Medulla oblongata (tissue), 1 donor: Measurements from ENCODE around the gene FGD4.

Experiments used
- DNase-seq: peaks from one replicate; pipeline ENCODE4 v3.0.0-alpha.2; 2015; ENCODE audit errors: extremely low spot score

FGD4 gene

GRCh38 chr12:32455607-32456071 lies 56.3 kb downstream of the FGD4 start:
- DNase-seq, result peak; percentile 89

GRCh38 chr12:32457251-32458025 lies 58.1 kb downstream of the FGD4 start:
- no peak for DNase-seq

GRCh38 chr12:32460638-32461037 lies 61.3 kb downstream of the FGD4 start:
- DNase-seq, result no peak

DNA sequence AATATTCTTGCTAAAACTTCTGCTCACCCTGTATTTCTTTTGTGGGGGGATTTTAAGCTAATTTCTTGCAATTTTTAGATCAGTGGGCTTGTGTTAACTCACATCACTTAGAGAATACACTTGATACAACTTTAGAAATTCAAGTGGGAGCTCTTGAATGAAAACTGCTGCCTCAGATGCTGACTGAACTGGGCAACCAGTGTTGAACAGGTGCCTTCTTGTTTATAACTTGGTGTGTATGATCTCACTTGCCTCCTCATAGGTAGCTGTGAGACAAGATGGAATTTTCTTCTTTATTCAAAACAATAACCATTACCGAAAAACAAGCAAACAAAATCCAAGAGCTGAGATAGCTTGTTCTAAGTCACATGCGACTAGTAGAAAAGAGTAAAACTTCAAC lies 63.5 kb downstream of the FGD4 start:
- DNase-seq, result no peak

GRCh38 chr12:32466187-32466586 lies 66.8 kb downstream of the FGD4 start:
- DNase-seq, result no peak

DNA sequence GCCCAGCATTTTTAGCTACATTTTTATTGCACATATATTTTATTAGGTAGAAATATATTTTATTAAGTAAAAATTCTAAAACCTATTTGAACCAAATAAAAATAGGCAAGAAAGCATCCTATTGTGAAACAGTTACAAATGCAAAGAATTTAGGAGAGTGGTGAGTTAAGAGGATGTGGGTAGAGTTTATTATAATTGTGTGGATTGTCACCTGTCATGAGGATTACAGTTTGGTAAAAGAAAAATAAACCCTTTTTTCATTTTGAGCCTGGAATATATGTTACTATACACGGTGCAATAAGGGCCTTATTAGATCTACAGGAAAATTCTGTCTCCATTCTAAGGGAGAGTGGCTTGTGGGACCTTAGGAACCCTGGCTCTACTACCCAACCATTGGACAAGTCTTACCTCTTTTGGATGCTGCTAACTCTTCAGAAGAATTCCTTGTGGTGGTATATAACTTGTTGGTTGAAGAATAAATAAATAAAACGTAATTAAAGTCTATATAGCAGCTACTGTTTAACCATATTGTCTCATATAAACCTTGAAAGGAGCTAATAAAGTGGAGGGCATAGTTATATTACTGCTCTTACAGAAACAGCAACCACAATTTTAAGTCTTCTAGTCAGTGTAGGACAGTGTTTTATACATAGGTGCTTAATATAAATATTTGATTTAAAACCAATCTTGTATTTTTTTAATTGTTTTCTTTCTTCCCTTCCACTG lies 67.8 kb downstream of the FGD4 start:
- no peak for DNase-seq

GRCh38 chr12:32467959-32468863 lies 68.9 kb downstream of the FGD4 start:
- no peak for DNase-seq

DNA sequence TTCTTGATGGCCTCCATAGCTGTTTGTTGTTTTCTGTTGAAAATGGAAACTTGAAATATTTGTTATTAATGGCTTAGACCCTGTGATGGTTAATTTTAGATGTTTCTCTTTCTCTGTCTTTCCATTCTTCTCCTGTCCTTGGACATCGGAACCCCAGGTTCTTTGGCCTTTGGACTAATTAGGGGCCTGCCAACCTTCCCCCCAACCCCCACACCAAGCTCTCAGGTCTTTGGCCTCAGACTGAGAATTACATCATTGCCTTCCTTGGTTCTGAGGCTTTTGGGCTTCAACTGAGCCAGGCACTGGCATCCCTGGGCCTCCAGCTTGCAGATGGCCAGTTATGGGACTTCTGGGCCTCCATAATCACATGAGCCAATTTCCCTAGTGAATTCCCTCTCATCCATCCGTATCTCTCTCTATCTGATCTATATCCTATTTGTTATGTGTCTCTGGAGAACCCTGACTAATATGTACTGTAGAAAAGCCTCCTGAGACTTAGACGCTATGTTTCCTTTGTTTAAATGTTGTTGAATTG lies 71.6 kb downstream of the FGD4 start:
- no peak for DNase-seq

GRCh38 chr12:32471591-32472001 lies 72.2 kb downstream of the FGD4 start:
- no peak for DNase-seq

GRCh38 chr12:32475724-32476123 lies 76.4 kb downstream of the FGD4 start:
- no peak for DNase-seq

GRCh38 chr12:32476446-32476845 lies 77.1 kb downstream of the FGD4 start:
- no peak for DNase-seq

DNA sequence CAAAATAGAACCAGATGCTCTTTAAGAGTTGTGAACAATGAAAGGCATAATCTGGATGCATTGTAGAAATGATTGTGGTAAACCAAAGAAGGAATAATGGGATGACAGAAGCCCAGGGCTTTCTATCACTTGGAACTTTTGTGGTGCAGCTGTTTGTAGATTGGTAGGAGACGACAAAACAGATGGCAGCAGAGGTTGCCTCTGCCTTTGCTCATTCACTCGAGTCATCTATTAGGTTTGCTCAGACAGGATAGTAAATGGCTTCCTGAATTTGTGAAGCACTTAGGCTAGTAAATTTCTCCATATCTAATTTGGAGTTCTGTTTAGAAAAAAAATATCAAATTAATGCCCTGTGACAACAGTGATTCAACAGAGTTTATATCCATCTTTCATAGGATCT lies 78.4 kb downstream of the FGD4 start:
- DNase-seq, result no peak

GRCh38 chr12:32478166-32478565 lies 78.8 kb downstream of the FGD4 start:
- DNase-seq, result no peak

- no peak for DNase-seq
Observed at GRCh38 chr12:32478858-32479725, 79.7 kb downstream of the FGD4 start.

DNA sequence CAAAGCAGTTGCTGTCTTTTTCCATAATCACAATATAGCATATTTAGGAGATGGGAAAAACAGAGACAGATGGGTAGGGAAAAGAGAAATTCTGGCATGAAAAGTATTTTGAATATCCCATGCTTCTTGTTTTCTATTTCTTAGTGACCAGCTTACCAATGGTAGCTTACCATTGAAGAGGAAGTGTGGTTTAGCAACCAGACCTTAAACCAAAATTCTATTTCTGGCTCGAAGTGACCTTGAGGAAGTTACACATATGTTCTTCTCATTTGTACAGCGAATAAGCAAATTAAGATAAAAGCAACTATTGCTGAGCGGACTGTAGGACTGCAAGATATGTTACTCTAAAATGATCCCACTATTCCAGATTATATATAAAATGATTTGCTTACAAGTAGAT lies 82.9 kb downstream of the FGD4 start:
- peak; percentile 78 for DNase-seq

DNA sequence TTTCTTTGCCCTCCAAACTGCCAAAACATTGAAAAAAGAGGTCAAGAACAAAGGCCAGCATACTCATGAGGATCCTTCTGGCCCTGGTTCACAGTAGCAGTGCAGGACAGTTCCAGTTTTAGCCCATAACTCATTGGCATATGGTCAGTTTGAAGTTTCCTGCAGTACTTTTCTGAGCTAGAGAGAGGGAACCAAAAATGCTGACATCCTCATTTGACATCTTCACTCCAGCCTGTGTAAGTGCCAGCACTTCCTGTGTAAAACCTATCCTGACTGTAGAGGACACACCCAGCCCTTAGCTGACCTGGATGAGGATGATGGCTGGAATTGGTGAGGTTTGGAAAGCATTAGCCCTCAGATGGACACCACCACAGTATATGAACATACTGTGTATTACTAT lies 84.1 kb downstream of the FGD4 start:
- DNase-seq, result peak; percentile 90

GRCh38 chr12:32483993-32484392 lies 84.6 kb downstream of the FGD4 start:
- no peak for DNase-seq

DNA sequence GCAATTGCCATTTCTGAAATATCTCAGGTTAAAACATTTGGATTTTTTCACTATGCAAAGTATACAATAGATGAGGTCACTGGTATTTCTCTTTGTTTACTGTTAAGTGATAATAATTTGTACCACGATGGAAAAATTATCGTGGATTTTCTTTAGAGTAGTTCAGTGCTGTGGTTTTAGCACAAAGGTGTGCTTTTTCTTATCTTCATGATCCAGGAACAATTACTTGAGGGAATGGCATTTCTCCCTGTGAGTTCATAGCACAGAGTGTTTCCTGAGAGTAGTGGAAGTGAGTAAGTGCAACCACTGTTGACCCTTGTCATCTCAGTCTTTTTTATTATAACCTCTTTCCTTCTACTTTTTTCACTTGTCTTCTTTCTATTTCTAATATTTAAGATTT lies 86.8 kb downstream of the FGD4 start:
- peak; percentile 16 for DNase-seq

- DNase-seq, result no peak
Observed at GRCh38 chr12:32488132-32488531, 88.8 kb downstream of the FGD4 start.

DNA sequence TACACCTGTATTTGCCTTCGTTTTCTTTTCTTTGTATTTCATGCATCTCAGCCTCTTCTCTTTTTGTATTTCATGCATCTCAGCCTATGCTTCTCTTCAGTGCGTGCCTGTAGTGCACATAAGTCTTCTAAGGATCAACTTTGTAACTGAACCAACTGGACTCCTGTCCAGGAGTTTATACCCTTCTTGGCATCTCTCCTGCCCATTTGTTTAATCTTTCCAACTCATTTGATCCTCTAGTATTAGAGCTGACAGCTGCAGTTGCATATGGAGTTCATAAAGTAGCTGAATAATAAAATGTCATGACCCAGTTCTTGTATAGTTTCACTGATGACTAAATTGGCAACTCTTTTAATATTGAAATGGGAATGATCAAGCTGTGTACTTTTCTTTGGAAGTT lies 89.7 kb downstream of the FGD4 start:
- DNase-seq, result peak; percentile 3

DNA sequence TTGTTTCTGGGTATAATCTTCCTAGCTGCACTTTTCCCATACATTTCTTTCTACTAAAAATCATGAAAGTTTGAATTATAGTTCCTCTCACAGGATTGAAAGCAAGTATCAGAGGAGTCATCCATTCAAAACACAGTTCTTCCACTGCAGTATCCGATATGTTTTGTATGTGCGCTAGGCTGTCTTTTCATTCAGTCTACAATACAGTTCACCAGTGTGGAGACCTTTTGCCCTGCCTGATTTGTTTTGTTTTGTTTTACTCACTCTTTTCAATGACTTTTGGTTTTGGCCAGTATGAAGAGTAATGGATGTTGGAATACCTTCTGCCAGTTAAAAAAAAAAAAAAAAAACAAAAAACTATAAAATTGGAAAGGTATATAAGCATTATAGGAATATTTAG lies 91.4 kb downstream of the FGD4 start:
- DNase-seq, result no peak
